Superior temporal gyrus (tissue), 1 donor: ENCODE measurements around the gene DDI2.

Source experiments
- DNase-seq: peaks from one replicate; pipeline ENCODE4 v3.0.0-alpha.2; 2016; ENCODE audit errors: extremely low spot score

The DDI2 gene

GRCh38 chr1:15605398-15606383 lies 11.6 kb upstream of the DDI2 start:
- DNase-seq = no peak

GRCh38 chr1:15609631-15610030 lies 7.6 kb upstream of the DDI2 start:
- no peak for DNase-seq

DNA sequence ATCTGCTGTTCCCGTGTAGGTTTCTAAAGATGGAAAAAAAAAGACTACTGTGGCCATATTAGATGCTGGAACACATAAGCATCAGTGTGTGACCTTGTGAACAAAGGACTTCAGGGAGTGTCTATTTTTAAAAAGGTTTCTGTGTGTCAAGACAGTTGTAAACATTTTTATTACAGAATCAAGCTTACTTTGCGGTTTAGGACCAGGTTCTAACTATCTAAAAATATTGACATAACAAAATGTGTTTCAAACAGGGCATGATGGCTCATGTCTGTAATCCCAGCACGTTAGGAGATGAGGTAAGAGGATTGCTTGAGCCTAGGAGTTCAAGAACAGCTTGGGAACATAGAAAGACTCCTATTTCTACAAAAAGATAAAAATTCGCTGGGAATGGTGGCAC lies 7.1 kb upstream of the DDI2 start:
- DNase-seq = no peak

DNA sequence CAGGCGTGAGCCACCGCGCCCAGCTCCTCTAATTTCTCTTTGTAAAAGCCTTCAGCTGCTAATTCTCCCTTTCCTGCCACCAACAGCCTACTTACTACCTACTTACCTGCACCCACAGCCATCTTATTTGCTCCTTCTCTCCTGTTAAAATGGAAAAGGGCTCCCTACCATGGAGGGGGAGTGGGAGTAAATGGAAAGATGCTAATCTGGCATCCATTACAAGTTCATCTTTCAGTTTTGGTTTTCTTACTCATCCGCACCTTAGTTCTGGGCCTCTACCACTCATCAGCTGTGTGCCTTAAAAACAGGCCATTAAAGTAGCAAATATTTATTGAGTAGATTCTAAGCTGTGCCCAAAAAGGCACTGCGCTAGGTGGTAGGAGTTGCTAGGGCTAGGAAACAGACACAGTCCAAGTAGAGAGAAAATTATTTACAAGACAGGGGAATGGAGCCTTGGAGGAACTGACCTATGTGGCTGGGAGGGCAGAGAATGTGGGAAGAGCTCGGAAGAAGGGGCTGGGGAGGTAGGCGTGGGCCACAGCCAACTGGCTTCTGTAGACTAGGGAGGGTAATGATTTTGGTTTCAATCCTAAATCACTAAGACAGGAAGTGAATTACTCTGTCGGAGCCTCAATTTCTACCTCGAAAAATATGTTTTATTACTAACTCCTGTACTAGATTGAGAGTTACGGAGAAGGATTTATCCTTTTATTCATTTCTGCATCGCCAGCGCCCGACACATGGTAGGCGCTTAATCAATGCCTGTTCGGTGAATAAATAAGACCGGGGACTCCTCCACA lies 685 bp upstream of the DDI2 start:
- DNase-seq = no peak

DNA sequence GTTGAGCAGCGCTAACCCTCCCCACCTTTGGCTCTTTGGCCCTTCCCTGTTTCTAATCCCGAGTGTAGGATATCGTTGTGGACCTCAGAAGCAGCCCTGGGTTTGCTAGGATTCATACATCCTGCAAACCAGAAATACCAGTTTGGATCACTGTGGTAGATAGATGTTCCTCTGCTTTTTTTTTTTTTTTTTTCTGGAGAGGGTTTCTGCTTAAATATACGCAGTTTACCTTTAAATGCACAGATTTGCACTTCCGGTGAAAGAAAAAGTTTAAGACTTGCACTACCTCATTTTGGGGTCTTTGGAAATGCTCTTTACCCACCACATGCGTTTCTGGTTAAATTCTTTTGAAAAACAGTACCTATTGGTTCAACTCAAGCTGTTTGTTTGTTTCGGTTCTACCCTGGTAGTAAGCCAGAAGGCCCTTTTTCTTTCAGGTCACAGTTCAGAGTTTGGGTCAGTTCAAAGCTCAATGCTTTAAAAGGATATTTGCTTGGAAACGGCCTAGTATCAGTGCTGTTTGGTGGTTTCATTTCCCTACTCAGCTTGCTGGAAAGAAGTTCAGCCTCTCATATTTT lies 908 bp downstream of the DDI2 start:
- DNase-seq = no peak

- DNase-seq = no peak
These were observed 1.6 kb downstream of the DDI2 start for GRCh38 chr1:15618655-15619525.

- DNase-seq = no peak
These were observed 2.9 kb downstream of the DDI2 start for GRCh38 chr1:15620155-15620545.

- DNase-seq = no peak
These were observed 3.8 kb downstream of the DDI2 start for GRCh38 chr1:15620902-15621682.

- DNase-seq = no peak
These were observed 4.7 kb downstream of the DDI2 start for GRCh38 chr1:15621975-15622374.

DNA sequence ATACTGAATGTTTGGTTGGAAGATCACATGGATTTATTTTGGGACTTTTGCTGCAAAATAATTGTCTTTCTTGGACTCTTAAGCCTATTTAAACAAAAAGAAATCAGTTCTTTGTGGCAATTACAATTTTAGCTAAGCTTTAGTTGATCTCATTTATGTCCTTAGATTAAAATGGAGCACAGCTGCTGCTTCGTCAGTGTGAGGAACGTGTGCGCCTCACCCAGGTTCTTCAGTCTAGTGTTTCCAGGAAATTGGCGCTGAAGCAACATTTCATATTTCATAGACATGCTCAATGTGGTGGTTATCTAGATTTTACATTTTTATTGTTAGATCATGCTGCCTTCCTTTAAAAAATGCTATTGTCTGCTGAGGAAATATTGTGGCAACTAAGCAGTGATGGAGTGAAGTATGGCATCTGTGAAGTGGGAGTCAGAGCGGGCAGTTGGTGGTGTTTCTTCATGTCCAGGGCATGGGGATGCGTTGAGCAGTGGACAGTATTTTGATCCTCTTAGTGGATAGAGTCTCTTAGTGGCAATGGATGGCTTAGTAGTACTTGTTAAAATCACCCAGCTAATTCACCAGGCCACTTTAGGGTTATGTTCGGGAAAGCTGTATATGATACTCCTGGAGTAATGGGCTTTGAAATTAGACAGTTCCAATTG lies 5.6 kb downstream of the DDI2 start:
- DNase-seq = peak; percentile 39

- DNase-seq = no peak
These were observed 6.2 kb downstream of the DDI2 start for GRCh38 chr1:15623435-15623834.

GRCh38 chr1:15624133-15624714 lies 7.0 kb downstream of the DDI2 start:
- no peak for DNase-seq

- no peak for DNase-seq
These were observed 8.0 kb downstream of the DDI2 start for GRCh38 chr1:15625056-15625917.

DNA sequence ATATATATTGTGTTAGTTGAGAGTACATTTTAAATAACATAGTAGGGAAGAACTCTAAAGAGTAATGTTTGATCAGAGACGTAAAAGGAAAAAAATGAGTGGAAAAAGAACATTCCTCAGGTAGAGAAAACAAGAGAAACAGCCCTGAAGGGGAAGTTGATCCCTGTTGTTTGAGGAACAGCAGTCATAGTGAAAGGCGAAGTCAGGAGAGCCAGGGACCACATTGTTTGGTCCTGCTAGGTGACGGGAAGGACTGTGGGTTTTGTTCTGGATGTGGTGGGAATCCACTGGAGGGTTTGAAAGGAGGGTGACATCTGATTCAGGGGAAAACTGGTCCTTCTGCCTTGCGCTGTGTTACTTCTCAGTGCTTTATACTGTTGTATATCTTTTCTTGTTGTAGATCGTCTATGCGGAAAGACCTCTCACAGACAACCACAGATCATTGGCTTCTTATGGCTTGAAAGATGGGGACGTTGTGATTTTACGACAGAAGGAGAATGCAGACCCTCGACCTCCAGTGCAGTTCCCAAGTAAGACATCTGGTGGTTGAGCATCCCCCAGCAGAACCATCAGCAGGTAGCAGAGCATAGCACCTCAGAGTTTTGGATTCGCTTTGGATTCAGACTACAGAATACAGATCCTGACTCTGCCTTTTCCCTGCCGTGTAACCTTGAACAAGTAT lies 9.2 kb downstream of the DDI2 start:
- no peak for DNase-seq

DNA sequence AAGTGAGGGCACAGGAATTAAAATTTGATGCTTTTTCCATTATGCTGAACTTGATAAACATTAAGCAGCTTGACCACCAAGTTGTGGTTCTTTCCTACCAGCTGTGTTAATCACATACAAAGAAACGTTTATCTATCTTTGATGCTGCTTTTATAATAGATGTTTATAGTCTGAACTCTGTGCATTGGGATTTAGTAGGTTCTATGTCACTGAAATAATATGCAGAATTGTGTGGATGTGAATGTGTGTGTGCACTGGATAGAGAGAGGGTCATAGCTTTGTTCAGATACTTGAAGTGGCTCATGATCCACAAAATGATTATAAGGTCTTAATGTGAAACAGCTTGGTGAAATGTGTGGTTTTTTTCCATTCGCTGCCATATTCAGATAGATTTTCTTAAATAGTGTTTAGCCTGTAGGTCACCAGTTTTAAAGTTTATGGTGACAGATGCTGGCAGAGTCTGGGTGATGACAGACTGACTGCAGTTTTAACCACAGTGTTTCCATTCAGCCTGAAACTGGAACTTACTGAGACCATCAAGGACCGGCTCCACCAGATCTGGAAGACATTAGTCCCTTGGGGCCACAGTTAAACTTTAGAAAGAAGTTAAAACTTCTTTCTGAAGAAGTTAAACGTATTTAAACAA lies 10.2 kb downstream of the DDI2 start:
- no peak for DNase-seq

- DNase-seq = no peak
These were observed 10.7 kb downstream of the DDI2 start for GRCh38 chr1:15628003-15628402.

DNA sequence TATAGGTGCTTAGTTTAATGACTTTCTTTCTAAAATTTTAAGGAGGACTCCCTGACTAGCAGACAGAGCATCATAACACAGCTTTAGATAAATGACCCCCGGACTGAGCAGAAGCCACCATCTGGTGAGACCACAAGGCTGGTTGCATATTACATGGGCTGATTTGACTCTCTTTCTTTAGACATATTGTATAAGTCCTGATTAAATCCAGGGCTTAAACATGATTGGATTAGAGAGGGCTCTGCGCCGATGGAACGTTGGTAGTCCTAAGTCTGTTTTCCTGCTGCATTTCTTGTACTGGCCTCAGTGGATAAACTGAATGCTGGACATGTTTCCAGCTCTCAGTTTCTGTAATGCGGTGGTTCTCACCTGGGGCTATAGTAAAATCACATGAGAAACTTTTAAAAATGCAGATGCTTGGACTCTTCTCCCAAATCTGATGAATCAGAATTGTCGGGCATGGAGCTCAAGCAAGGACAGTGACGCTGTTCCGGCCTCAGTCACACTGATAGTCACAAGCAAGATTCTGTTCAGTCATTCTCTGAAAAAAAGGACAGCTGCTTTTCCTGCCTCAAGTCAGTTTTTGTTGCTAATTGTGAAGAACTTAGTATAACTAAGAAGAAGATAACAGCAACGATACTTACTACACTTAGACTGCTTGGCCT lies 16.6 kb downstream of the DDI2 start:
- no peak for DNase-seq
